PC-3 (cell line): ENCODE data around the gene ACER3. TPM values are rescaled to one million over a fixed set of nuclear protein-coding genes. Genes with fewer than 3 reads are reported as not detected.

Experiments used
- ATAC-seq: fragments of 200-7000 bp; cut with Tn5 transposase; 2 replicates; pipeline ENCODE4 v1.9.1; 2020; ENCODE audit warnings: mild to moderate bottlenecking, moderate library complexity
- BruUV-seq: library from RNA; stranded (reverse); fragments of 400-500 nt; replicated peaks from 2 replicates; lab custom pipeline; 2021; lab: Mats Ljungman, UMichigan
- CTCF ChIA-PET: fragments of 300-600 bp; sonication (Branson Sonifier 250); formaldehyde crosslinking; loops from one replicate; lab custom pipeline; 2022; ENCODE audit warnings: antibody characterized with exemption; lab: Charles Lee
- POLR2A ChIA-PET: fragments of 300-600 bp; sonication (Branson Sonifier 250); formaldehyde crosslinking; loops from one replicate; lab custom pipeline; 2022; ENCODE audit warnings: antibody characterized with exemption; ENCODE audit not compliant: unreplicated experiment; lab: Charles Lee
- DNase-seq: peaks from one replicate; pipeline ENCODE4 v3.0.0-alpha.2; 2015
- H2AFZ ChIP-seq: fragments of 300-600 bp; sonication (generic); 2 replicates; pipeline ENCODE4 v1.6.0; 2016; ENCODE audit warnings: antibody characterized with exemption, low read length
- H3F3A ChIP-seq: fragments of 300-600 bp; sonication (generic); one replicate; pipeline ENCODE4 v1.6.0; 2017; ENCODE audit warnings: antibody characterized with exemption, low read length, control low read depth, mild to moderate bottlenecking; ENCODE audit not compliant: unreplicated experiment
- H3K27ac ChIP-seq: fragments of 300-600 bp; sonication (generic); 2 replicates; pipeline ENCODE4 v1.5.1; 2016; ENCODE audit warnings: mild to moderate bottlenecking, low read length
- H3K27me3 ChIP-seq: fragments of 300-600 bp; sonication (generic); 2 replicates; pipeline ENCODE4 v1.6.1; 2016; ENCODE audit warnings: low read length, mixed read lengths
- H3K36me3 ChIP-seq: fragments of 300-600 bp; sonication (generic); 2 replicates; pipeline ENCODE4 v1.6.1; 2016; ENCODE audit warnings: low read depth, mixed run types, low read length, mixed read lengths
- H3K4me1 ChIP-seq: fragments of 300-600 bp; sonication (generic); 2 replicates; pipeline ENCODE4 v1.5.1; 2016; ENCODE audit warnings: low read length; ENCODE audit not compliant: insufficient read depth
- H3K4me2 ChIP-seq: fragments of 300-600 bp; sonication (generic); 2 replicates; pipeline ENCODE4 v1.6.0; 2016; ENCODE audit warnings: low read length
- H3K4me3 ChIP-seq: fragments of 300-600 bp; sonication (generic); 2 replicates; pipeline ENCODE4 v1.5.1; 2016; ENCODE audit warnings: mild to moderate bottlenecking, low read length, mixed read lengths
- H3K79me2 ChIP-seq: fragments of 300-600 bp; sonication (generic); 2 replicates; pipeline ENCODE4 v1.6.1; 2017; ENCODE audit warnings: low read length, mixed read lengths
- H3K9ac ChIP-seq: fragments of 300-600 bp; sonication (generic); 2 replicates; pipeline ENCODE4 v1.6.0; 2016; ENCODE audit warnings: mild to moderate bottlenecking, low read length
- H3K9me2 ChIP-seq: fragments of 300-600 bp; sonication (generic); replicated peaks from 2 replicates; pipeline ENCODE4 v1.6.1; 2016; ENCODE audit warnings: mixed run types, low read length, mixed read lengths
- H3K9me3 ChIP-seq: fragments of 300-600 bp; sonication (generic); 2 replicates; pipeline ENCODE4 v1.6.1; 2016; ENCODE audit warnings: low read length, mixed read lengths
- H4K20me1 ChIP-seq: fragments of 300-600 bp; sonication (generic); 2 replicates; pipeline ENCODE4 v1.6.1; 2016; ENCODE audit warnings: low read length, mixed read lengths
- EZH2 ChIP-seq: fragments of 300-600 bp; sonication (generic); IDR thresholded peaks from one replicate; pipeline ENCODE4 v1.6.1; 2017; ENCODE audit warnings: antibody characterized with exemption, mild to moderate bottlenecking, low read length; ENCODE audit not compliant: unreplicated experiment
- EZH2phosphoT487 ChIP-seq: fragments of 300-600 bp; sonication (generic); IDR thresholded peaks from 2 replicates; pipeline ENCODE4 v1.6.1; 2018; ENCODE audit warnings: mild to moderate bottlenecking, antibody characterized with exemption, low read length, borderline replicate concordance
- intact Hi-C: fragments of 100-400 bp; cut with micrococcal nuclease; formaldehyde crosslinking; loops from 2 replicates; pipeline ENCODE4 v1.9.0; 2023
- total RNA-seq: library from RNA; depleted of rRNA; stranded (reverse); fragments of >200 nt; gene quantifications from 2 replicates; pipeline ENCODE4 v1.2.3, GENCODE V29; 2014
- TF ChIP-seq, protein P1 (sequence below): fragments of 300-600 bp; sonication (generic); conservative IDR thresholded peaks from 2 replicates; pipeline ENCODE4 v1.5.1; 2017; ENCODE audit warnings: antibody characterized with exemption, low read depth, mild to moderate bottlenecking, low read length

Gene ACER3
- total RNA-seq, 1 experiment from 2014 or later: 17.3 TPM

GRCh38 chr11:77068457-77069335, 208.0 kb downstream of the ACER3 start:
- ATAC-seq (no peak), DNase-seq (no peak)
- POLR2A ChIA-PET: no interaction called here
- H3K27me3 ChIP-seq: no peaks in the 10 kb centered on the region
- no peak overlapping the region for H3K4me2 ChIP-seq
- TF ChIP-seq EZH2 (no peak), EZH2phosphoT487 (no peak)
- TF ChIP-seq, protein P1, sequence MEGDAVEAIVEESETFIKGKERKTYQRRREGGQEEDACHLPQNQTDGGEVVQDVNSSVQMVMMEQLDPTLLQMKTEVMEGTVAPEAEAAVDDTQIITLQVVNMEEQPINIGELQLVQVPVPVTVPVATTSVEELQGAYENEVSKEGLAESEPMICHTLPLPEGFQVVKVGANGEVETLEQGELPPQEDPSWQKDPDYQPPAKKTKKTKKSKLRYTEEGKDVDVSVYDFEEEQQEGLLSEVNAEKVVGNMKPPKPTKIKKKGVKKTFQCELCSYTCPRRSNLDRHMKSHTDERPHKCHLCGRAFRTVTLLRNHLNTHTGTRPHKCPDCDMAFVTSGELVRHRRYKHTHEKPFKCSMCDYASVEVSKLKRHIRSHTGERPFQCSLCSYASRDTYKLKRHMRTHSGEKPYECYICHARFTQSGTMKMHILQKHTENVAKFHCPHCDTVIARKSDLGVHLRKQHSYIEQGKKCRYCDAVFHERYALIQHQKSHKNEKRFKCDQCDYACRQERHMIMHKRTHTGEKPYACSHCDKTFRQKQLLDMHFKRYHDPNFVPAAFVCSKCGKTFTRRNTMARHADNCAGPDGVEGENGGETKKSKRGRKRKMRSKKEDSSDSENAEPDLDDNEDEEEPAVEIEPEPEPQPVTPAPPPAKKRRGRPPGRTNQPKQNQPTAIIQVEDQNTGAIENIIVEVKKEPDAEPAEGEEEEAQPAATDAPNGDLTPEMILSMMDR: no peak
- no peaks in the 10 kb centered on the region for H4K20me1 ChIP-seq
- H3K9me2 ChIP-seq: no peaks in the 10 kb centered on the region
- H3K9ac ChIP-seq: no peak overlapping the region
- CTCF ChIA-PET: no interaction called here
- no peaks in the 10 kb centered on the region for H3K36me3 ChIP-seq
- no peaks in the 10 kb centered on the region for H3K79me2 ChIP-seq
- peaks cover 33% of the 10 kb centered on the region for H3K4me1 ChIP-seq
- no peak overlapping the region for H3K4me3 ChIP-seq
- H3F3A ChIP-seq: no peaks in the 10 kb centered on the region
- no peak overlapping the region for H3K27ac ChIP-seq
- no peak overlapping the region for H2AFZ ChIP-seq
- BruUV-seq: no TSS peak
- intact Hi-C loops: no loop called here
- no peaks in the 10 kb centered on the region for H3K9me3 ChIP-seq

DNA sequence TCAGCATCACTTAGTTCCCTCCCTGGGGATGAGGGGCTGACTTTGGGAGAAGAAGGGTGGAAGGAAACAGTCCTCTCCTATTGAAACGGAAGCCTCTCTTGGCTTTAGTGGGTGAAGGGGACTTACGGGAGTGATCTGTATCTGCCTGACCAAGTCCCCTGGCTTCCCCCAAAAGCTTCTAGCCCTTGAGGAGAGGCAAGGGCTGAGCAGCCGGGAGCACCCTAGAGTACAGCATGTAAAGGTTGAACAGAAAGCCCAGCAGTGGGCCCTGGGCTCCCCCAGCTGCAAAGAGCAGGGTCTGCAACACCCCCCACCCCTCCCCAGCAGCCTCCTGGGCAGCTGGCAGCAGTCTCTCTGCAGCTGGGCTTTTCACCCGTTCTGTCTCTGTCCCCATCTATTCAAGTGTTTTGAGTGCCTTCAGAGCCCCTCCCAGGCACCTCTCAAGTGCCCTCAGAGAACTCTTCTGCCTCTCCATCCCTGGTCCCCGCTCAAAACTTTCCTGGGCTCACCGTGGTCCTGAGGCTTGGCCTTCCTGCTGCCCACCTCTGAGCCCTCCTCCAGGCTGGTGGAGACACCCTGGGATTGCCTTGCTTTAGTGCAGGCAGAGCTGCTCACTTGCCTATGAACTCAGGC, 208.7 kb downstream of the ACER3 start:
- Histone ChIP-seq H4K20me1 (no peaks in the 10 kb centered on the region), H3K4me3 (no peak overlapping the region), H3K79me2 (no peaks in the 10 kb centered on the region), H3K9me3 (no peaks in the 10 kb centered on the region), H3K36me3 (no peaks in the 10 kb centered on the region), H3K4me1 (peaks cover 41% of the 10 kb centered on the region), H3F3A (no peaks in the 10 kb centered on the region), H3K27me3 (no peaks in the 10 kb centered on the region), H3K27ac (no peak overlapping the region), H3K4me2 (no peak overlapping the region), H2AFZ (no peak overlapping the region), H3K9me2 (no peaks in the 10 kb centered on the region), H3K9ac (no peak overlapping the region)
- ChIA-PET POLR2A (no interaction called here), CTCF (no interaction called here)
- BruUV-seq: no TSS peak
- no peak for DNase-seq
- intact Hi-C loops: no loop called here
- ATAC-seq: no peak
- TF ChIP-seq EZH2: no peak
- no peak for TF ChIP-seq EZH2phosphoT487
- TF ChIP-seq, protein P1: no peak
